Adrenal gland (tissue), 5 donors: ENCODE measurements around the gene KLK14.

Source experiments
- CTCF ChIP-seq, 6 experiments: fragments of 450-650 bp in 4 of 6; fragments of 200-600 bp in 2 of 6; sonication (generic) in 1 of 6; IDR thresholded peaks; 1 replicate in 5 of 6; 2 replicates in 1 of 6; pipeline versions ENCODE4 v1.5.1 to v1.8.0; 2016 to 2021; ENCODE audit warnings: antibody characterized with exemption in 6 of 6, mild to moderate bottlenecking in 2 of 6, moderate library complexity in 1 of 6
- POLR2A ChIP-seq, 2 donors: fragments of 450-650 bp; IDR thresholded peaks; one replicate each; pipeline ENCODE4 v1.6.1; 2017; ENCODE audit warnings: antibody characterized with exemption in 2 of 2, mild to moderate bottlenecking in 2 of 2, moderate library complexity in 1 of 2
- donor health status: DM: no; HTN: no; CAD: no.

- TF ChIP-seq CTCF (IDR thresholded peaks at IDR 0.05) (no peak), POLR2A (IDR thresholded peaks at IDR 0.05) (no peak)
Observed at GRCh38 chr19:51110666-51110971, 27.9 kb upstream of the KLK14 start.
